Keratinocyte (primary cell): Measurements from ENCODE around the gene KRTAP21-3.

ENCODE experiments used
- CTCF ChIP-seq, 3 experiments: IDR thresholded peaks in 1 of 3; conservative IDR thresholded peaks in 1 of 3; optimal IDR thresholded peaks in 1 of 3; 2 replicates in 2 of 3; 3 replicates in 1 of 3; pipeline versions ENCODE3 to v1.5.1; 2011; ENCODE audit warnings: low read length in 3 of 3, mild to moderate bottlenecking in 3 of 3, moderate library complexity in 2 of 3, control low read depth in 1 of 3, inconsistent platforms in 1 of 3; ENCODE audit not compliant: insufficient read depth in 2 of 3; ENCODE audit errors: extremely low read depth in 1 of 3
- EZH2 ChIP-seq: IDR thresholded peaks from one replicate; pipeline ENCODE4 v1.6.1; 2012; ENCODE audit warnings: inconsistent platforms, mild to moderate bottlenecking, low read length, moderate library complexity

- TF ChIP-seq CTCF (optimal IDR thresholded peaks at IDR 0.05 in 1 of 3, IDR thresholded peaks at IDR 0.05 in 1 of 3, conservative IDR thresholded peaks at IDR 0.05 in 1 of 3; ENCODE audit: extremely low read depth in 1 of 3, insufficient read depth in 2 of 3, low read length in 3 of 3): no peak
- no peak for TF ChIP-seq EZH2
Measured at GRCh38 chr21:30740462-30740861, 21.9 kb upstream of the KRTAP21-3 start.
